ENCODE results near the gene CACHD1.

Gene CACHD1

GRCh38 chr1:64555947-64556346, 86.0 kb downstream of the CACHD1 start:
- DNase-seq = no peak

GRCh38 chr1:64561993-64562392, 92.1 kb downstream of the CACHD1 start:
- no peak for DNase-seq

GRCh38 chr1:64563958-64564565, 94.1 kb downstream of the CACHD1 start:
- DNase-seq = no peak

GRCh38 chr1:64564891-64565290, 95.0 kb downstream of the CACHD1 start:
- no peak for DNase-seq

- no peak for DNase-seq
These were observed 97.7 kb downstream of the CACHD1 start for GRCh38 chr1:64567426-64568170.

GRCh38 chr1:64568171-64568450, 98.2 kb downstream of the CACHD1 start:
- no peak for DNase-seq

GRCh38 chr1:64569411-64569810, 99.5 kb downstream of the CACHD1 start:
- no peak for DNase-seq

GRCh38 chr1:64570267-64570855, 100.4 kb downstream of the CACHD1 start:
- DNase-seq = no peak

- DNase-seq = no peak
These were observed 102.4 kb downstream of the CACHD1 start for GRCh38 chr1:64572222-64572900.

- no peak for DNase-seq
These were observed 104.4 kb downstream of the CACHD1 start for GRCh38 chr1:64574301-64574700.

- no peak for DNase-seq
These were observed 106.2 kb downstream of the CACHD1 start for GRCh38 chr1:64575881-64576676.

- no peak for DNase-seq
These were observed 108.5 kb downstream of the CACHD1 start for GRCh38 chr1:64578270-64578973.

GRCh38 chr1:64579767-64580166, 109.8 kb downstream of the CACHD1 start:
- no peak for DNase-seq

- no peak for DNase-seq
These were observed 111.4 kb downstream of the CACHD1 start for GRCh38 chr1:64581135-64581842.

GRCh38 chr1:64581843-64582185, 111.9 kb downstream of the CACHD1 start:
- DNase-seq = no peak

GRCh38 chr1:64584479-64584878, 114.5 kb downstream of the CACHD1 start:
- DNase-seq = no peak

GRCh38 chr1:64588876-64589275, 118.9 kb downstream of the CACHD1 start:
- no peak for DNase-seq

GRCh38 chr1:64590316-64590715, 120.4 kb downstream of the CACHD1 start:
- DNase-seq = no peak

GRCh38 chr1:64594446-64594845, 124.5 kb downstream of the CACHD1 start:
- DNase-seq = no peak

GRCh38 chr1:64595871-64596515, 126.1 kb downstream of the CACHD1 start:
- no peak for DNase-seq

GRCh38 chr1:64597113-64597512, 127.2 kb downstream of the CACHD1 start:
- DNase-seq = no peak

All from stimulated activated CD4-positive, alpha-beta T cell treated with anti-CD3 and anti-CD28 coated beads, Interleukin-2, amount 100 ng/mL, for 48 hours (primary cell).